K562 (cell line): Measurements from ENCODE around the gene DENND5B. TPM values are rescaled to one million over a fixed set of nuclear protein-coding genes. Genes with fewer than 3 reads are reported as not detected.

ENCODE experiments used
- ATAC-seq: fragments of 200-7000 bp; cut with Tn5 transposase; 3 replicates; pipeline ENCODE4 v1.9.1; 2020; ENCODE audit warnings: moderate library complexity
- BruUV-seq: library from RNA; stranded (reverse); fragments of 400-500 nt; replicated peaks from 2 replicates; lab custom pipeline; 2021; lab: Mats Ljungman, UMichigan
- CTCF ChIA-PET: fragments of 300-600 bp; formaldehyde crosslinking; extraction: SDS; loops from one replicate; lab custom pipeline; 2021; ENCODE audit warnings: low intra/inter-chr PET ratio; lab: Yijun Ruan, JAX
- POLR2A ChIA-PET: fragments of 300-600, 350-650 bp; sonication (Branson Sonifier 250); formaldehyde crosslinking; extraction: SDS; loops from one replicate; lab custom pipeline; 2021; ENCODE audit warnings: antibody characterized with exemption, inconsistent platforms; lab: Yijun Ruan, JAX
- DNase-seq, 4 experiments: peaks; one replicate each; pipeline versions ENCODE4 v3.0.0 to v3.0.0-alpha.2; 2011 to 2018; ENCODE audit warnings: low spot score in 3 of 4, mixed read lengths in 3 of 4; ENCODE audit errors: extremely low read depth in 1 of 4
- FAIRE-seq: peaks from 2 replicates; lab custom pipeline; 2011; peaks lifted over from hg19 to GRCh38; lab: Jason Lieb, UNC
- H2AFZ ChIP-seq: 2 replicates; pipeline ENCODE4 v1.6.0; 2011; ENCODE audit warnings: low read depth, low read length, control low read depth, inconsistent platforms
- H3K27ac ChIP-seq: fragments of 200-600 bp; 3 replicates; pipeline ENCODE4 v1.8.0; 2011; ENCODE audit warnings: low read depth, mild to moderate bottlenecking, control low read depth, inconsistent platforms, low read length, moderate library complexity, mixed read lengths; ENCODE audit errors: extremely low read depth
- H3K27me3 ChIP-seq, 2 experiments: fragments of 300-600 bp in 1 of 2; 2 replicates in 1 of 2; 3 replicates in 1 of 2; pipeline versions ENCODE4 v1.6.0 to v1.8.0; 2011; ENCODE audit warnings: inconsistent platforms in 2 of 2, low read length in 2 of 2, mild to moderate bottlenecking in 1 of 2, mixed read lengths in 1 of 2, moderate library complexity in 1 of 2; ENCODE audit not compliant: control insufficient read depth in 2 of 2, insufficient read depth in 2 of 2
- H3K36me3 ChIP-seq: fragments of 300-600 bp; 3 replicates; pipeline ENCODE4 v1.8.0; 2011; ENCODE audit warnings: mild to moderate bottlenecking, low read length, inconsistent platforms; ENCODE audit not compliant: control insufficient read depth, insufficient read depth
- H3K4me1 ChIP-seq, 2 experiments: fragments of 200-600 bp in 1 of 2; replicated peaks in 1 of 2; 2 replicates in 1 of 2; 3 replicates in 1 of 2; pipeline versions ENCODE4 v1.5.1 to v1.8.0; 2011; ENCODE audit warnings: inconsistent platforms in 2 of 2, low read length in 2 of 2, mild to moderate bottlenecking in 1 of 2, mixed read lengths in 1 of 2, moderate library complexity in 1 of 2; ENCODE audit not compliant: control insufficient read depth in 2 of 2, insufficient read depth in 2 of 2
- H3K4me2 ChIP-seq: 2 replicates; pipeline ENCODE4 v1.6.1; 2011; ENCODE audit warnings: low read length, control low read depth, inconsistent platforms, mixed read lengths; ENCODE audit not compliant: insufficient read depth
- H3K4me3 ChIP-seq: fragments of 200-600 bp; sonication (generic), shearing (Covaris generic); 2 replicates; pipeline ENCODE4 v1.5.1; 2016; ENCODE audit warnings: control low read depth, inconsistent platforms
- H3K79me2 ChIP-seq: fragments of 200-600 bp; 3 replicates; pipeline ENCODE4 v1.8.0; 2011; ENCODE audit warnings: low read length, inconsistent platforms; ENCODE audit not compliant: control insufficient read depth, insufficient read depth
- H3K9ac ChIP-seq, 2 experiments: 2 replicates each; pipeline versions ENCODE4 v1.6.0 to v1.6.1; 2011; ENCODE audit warnings: low read depth in 2 of 2, low read length in 2 of 2, control low read depth in 1 of 2, inconsistent platforms in 1 of 2, mild to moderate bottlenecking in 1 of 2, mixed read lengths in 1 of 2; ENCODE audit not compliant: insufficient read depth in 1 of 2
- H3K9me1 ChIP-seq: one replicate; pipeline ENCODE4 v1.6.0; 2011; ENCODE audit warnings: inconsistent platforms, mild to moderate bottlenecking, low read length, moderate library complexity; ENCODE audit not compliant: control insufficient read depth, insufficient read depth
- H3K9me3 ChIP-seq: replicated peaks from 2 replicates; pipeline ENCODE4 v1.5.1; 2011; ENCODE audit warnings: low read depth, low read length, inconsistent platforms; ENCODE audit not compliant: control insufficient read depth, insufficient read depth
- H4K20me1 ChIP-seq: replicated peaks from 2 replicates; pipeline ENCODE4 v1.6.1; 2011; ENCODE audit warnings: low read length, inconsistent platforms, mixed read lengths; ENCODE audit not compliant: control insufficient read depth, insufficient read depth
- ETV1 ChIP-seq: fragments of 450-650 bp; conservative IDR thresholded peaks from 2 replicates; pipeline ENCODE4 v1.6.1; 2016; ENCODE audit warnings: missing genetic modification characterization, control low read depth, low read depth, missing compliant biosample characterization
- HBP1 ChIP-seq: fragments of 450-650 bp; formaldehyde crosslinking; IDR thresholded peaks from 2 replicates; pipeline ENCODE4 v1.4.0; 2022; ENCODE audit warnings: missing genetic modification characterization
- HNRNPK ChIP-seq: fragments of 200-400 bp; formaldehyde crosslinking; IDR thresholded peaks from one replicate; pipeline ENCODE4 v1.6.1; 2018; ENCODE audit warnings: mild to moderate bottlenecking, low read depth, low read length; ENCODE audit not compliant: poor library complexity, severe bottlenecking
- RUNX1 ChIP-seq: sonication (generic); IDR thresholded peaks from 2 replicates; pipeline ENCODE4 v1.6.1; 2016; ENCODE audit warnings: antibody characterized with exemption, low read depth
- SMAD1 ChIP-seq: fragments of 150-350 bp; IDR thresholded peaks from 2 replicates; pipeline ENCODE4 v1.6.1; 2014; ENCODE audit warnings: low read length, low read depth; ENCODE audit not compliant: partially characterized antibody
- THRA ChIP-seq: fragments of 450-650 bp; IDR thresholded peaks from 2 replicates; pipeline ENCODE4 v1.6.1; 2017; ENCODE audit warnings: mild to moderate bottlenecking, moderate library complexity
- WGBS: fragments of 100-300 bp; shearing (Covaris generic); methylation state at CpG from one replicate; pipeline ENCODE4 v1.1.6; 2016; ENCODE audit warnings: low coverage, mixed read lengths; ENCODE audit not compliant: insufficient coverage; ENCODE audit errors: missing lambda C conversion rate; 5-methylcytosine and 5-hydroxymethylcytosine counted together
- in situ Hi-C: fragments of 300-500 bp; cut with MboI; formaldehyde crosslinking; loops from 4 replicates; pipeline ENCODE4 v1.15.0; 2018; ENCODE audit warnings: inconsistent platforms, mixed read lengths
- intact Hi-C: fragments of 100-400 bp; cut with micrococcal nuclease; formaldehyde crosslinking; loops from 2 replicates; pipeline ENCODE4 v1.14.2; 2022
- polyA plus RNA-seq, 8 experiments: library from polyadenylated mRNA; depleted of rRNA in 4 of 8; stranded (reverse) in 5 of 8; unstranded in 3 of 8; fragments of >200 nt; fragmentation: Nextera tagmentation in 2 of 8; fragmentation: Illumina TruSeq in 1 of 8; extraction: Ambion mirVana in 2 of 8; extraction: Trizol in 1 of 8; gene quantifications; 2 replicates each; pipeline versions ENCODE4 v1.2.1 to v1.2.3, GENCODE V29; 2011 to 2014; ENCODE audit warnings: inconsistent platforms in 1 of 8, missing spikeins in 1 of 8
- total RNA-seq, 7 experiments: library from RNA; depleted of rRNA in 6 of 7; stranded (reverse); fragments of >200 nt in 6 of 7; fragmentation: Illumina TruSeq in 2 of 7; extraction: Trizol in 2 of 7; gene quantifications; 2 replicates each; pipeline versions ENCODE4 v1.2.1 to v1.2.3, GENCODE V29; 2011 to 2021; ENCODE audit warnings: low replicate concordance in 1 of 7

DENND5B gene
- total and polyA plus RNA-seq, 9 of the 15 experiments (the other 6 are each of a cell fraction or from before 2014, with no cell fraction given) = 0.99 to 6.0 (median 3.6) TPM

DNA sequence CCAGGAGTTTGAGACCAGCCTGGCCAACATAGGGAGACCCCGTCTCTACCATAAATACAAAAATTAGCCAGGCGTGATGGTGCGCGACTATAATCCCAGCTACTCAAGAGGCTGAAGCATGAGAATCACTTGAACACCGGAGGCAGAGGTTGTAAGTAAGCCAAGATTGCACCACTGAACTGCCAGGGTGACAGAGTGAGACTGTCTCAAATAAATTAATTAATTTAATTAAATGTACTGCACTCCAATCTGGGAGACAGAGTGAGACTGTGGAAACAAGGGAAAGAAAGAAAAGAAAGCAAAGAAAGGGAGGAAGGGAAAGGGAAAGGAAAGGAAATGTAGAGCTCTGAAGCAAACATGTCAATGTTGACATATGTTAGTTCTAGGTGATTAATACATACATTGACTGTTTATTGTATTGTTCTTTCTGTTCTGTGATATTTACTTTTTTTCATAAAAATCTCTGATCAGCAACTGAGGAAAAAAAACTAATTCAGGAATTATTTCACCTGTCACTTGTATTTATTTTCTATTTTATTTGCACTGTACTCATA is 99.6 kb downstream of the DENND5B start (continued):
- TF ChIP-seq RUNX1 = no peak

DNA sequence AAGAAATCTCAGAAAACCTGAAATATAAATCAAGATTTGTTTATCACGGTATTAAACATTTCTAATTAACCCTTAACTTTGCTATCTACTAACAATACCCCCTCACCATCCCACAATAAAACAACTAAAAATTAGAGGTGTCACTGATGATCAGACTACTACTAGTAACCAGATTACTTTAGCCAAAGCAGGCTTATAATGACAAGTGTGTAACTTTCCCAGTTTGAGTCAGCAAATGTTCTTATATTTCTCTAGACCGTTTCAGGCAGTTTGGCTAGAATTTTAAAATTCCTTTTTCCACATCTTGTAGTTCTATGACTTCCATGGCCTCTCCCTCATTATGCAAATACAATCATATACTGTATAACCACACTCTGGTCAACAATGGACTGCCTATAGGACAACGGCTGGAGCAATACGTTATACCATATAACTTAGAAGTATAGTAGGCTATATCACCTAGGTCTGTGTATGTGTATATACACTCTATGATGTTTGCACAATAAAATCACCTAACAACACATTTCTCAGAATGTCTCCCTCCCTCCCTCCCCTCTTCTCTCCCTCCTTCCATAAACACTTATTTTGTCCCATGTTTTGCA is 102.1 kb downstream of the DENND5B start:
- intact Hi-C loops = no loop called here
- no peaks in the 10 kb centered on the region for H3K9me3 ChIP-seq
- H3K4me1 ChIP-seq = no peaks in the 10 kb centered on the region
- DNase-seq (no peak), FAIRE-seq (no peak), ATAC-seq (no peak)
- H4K20me1 ChIP-seq = no peaks in the 10 kb centered on the region
- POLR2A ChIA-PET = no interaction called here
- H3K36me3 ChIP-seq = no peaks in the 10 kb centered on the region
- peaks cover 2 to 9% of the 10 kb centered on the region in 2 experiments; a peak in 2 of 5 replicates for H3K27me3 ChIP-seq
- H3K27ac ChIP-seq = no peak overlapping the region
- H3K9me1 ChIP-seq = no peaks in the 10 kb centered on the region
- in situ Hi-C loops = no loop called here
- no peaks in the 10 kb centered on the region for H3K79me2 ChIP-seq
- H3K4me3 ChIP-seq = no peak overlapping the region
- H2AFZ ChIP-seq = no peak overlapping the region
- 10% methylated on average over 4 of the region's 4 CpGs for WGBS
- TF ChIP-seq SMAD1 (no peak), THRA (no peak), HBP1 (CRISPR knock-in tag) (no peak), HNRNPK (no peak), ETV1 (tag) (no peak)
- no peak overlapping the region for H3K4me2 ChIP-seq
- CTCF ChIA-PET = no interaction called here
- no peak overlapping the region for H3K9ac ChIP-seq
- BruUV-seq = no TSS peak
